IMR-90 (cell line): ENCODE data around the gene GPR160.

ENCODE experiments used
- CEBPB ChIP-seq: IDR thresholded peaks from 2 replicates; pipeline ENCODE4 v1.6.1; 2012; ENCODE audit warnings: low read depth, low read length, improper control_type of control experiment
- CHD1 ChIP-seq: IDR thresholded peaks from 2 replicates; pipeline ENCODE4 v1.6.1; 2012; ENCODE audit warnings: low read depth, low read length, improper control_type of control experiment
- CTCF ChIP-seq: conservative IDR thresholded peaks from 2 replicates; pipeline ENCODE4 v1.5.1; 2012; ENCODE audit warnings: mild to moderate bottlenecking, low read depth, low read length, improper control_type of control experiment
- ELK1 ChIP-seq: fragments of 150-350 bp; IDR thresholded peaks from 2 replicates; pipeline ENCODE4 v1.6.1; 2016; ENCODE audit warnings: low read depth, mild to moderate bottlenecking, low read length, moderate library complexity, borderline replicate concordance
- FOS ChIP-seq: fragments of 150-350 bp; IDR thresholded peaks from 2 replicates; pipeline ENCODE4 v1.6.1; 2016; ENCODE audit warnings: low read depth, low read length
- MAFK ChIP-seq: IDR thresholded peaks from 2 replicates; pipeline ENCODE4 v1.6.1; 2012; ENCODE audit warnings: low read depth, low read length, improper control_type of control experiment
- MXI1 ChIP-seq: IDR thresholded peaks from 2 replicates; pipeline ENCODE4 v1.6.1; 2012; ENCODE audit warnings: low read depth, mild to moderate bottlenecking, low read length, moderate library complexity, borderline replicate concordance
- NFE2L2 ChIP-seq: fragments of 150-350 bp; IDR thresholded peaks from 2 replicates; pipeline ENCODE4 v1.6.1; 2016; ENCODE audit warnings: low read depth, mild to moderate bottlenecking, low read length
- POLR2A ChIP-seq: IDR thresholded peaks from 2 replicates; pipeline ENCODE4 v1.6.1; 2012; ENCODE audit warnings: mild to moderate bottlenecking, low read depth, low read length
- RAD21 ChIP-seq: IDR thresholded peaks from 2 replicates; pipeline ENCODE4 v1.6.1; 2012; ENCODE audit warnings: low read length, improper control_type of control experiment
- RCOR1 ChIP-seq: IDR thresholded peaks from 2 replicates; pipeline ENCODE4 v1.6.1; 2012; ENCODE audit warnings: mild to moderate bottlenecking, low read length, improper control_type of control experiment; ENCODE audit not compliant: insufficient replicate concordance
- RFX5 ChIP-seq: IDR thresholded peaks from 2 replicates; pipeline ENCODE4 v1.8.0; 2012; ENCODE audit warnings: low read depth, mild to moderate bottlenecking, low read length, moderate library complexity
- SMC3 ChIP-seq: fragments of 150-350 bp; IDR thresholded peaks from 2 replicates; pipeline ENCODE4 v1.6.1; 2016; ENCODE audit warnings: low read depth, mild to moderate bottlenecking, antibody characterized with exemption, low read length, moderate library complexity
- USF2 ChIP-seq: fragments of 150-350 bp; IDR thresholded peaks from 2 replicates; pipeline ENCODE4 v1.6.1; 2017; ENCODE audit warnings: mild to moderate bottlenecking, antibody characterized with exemption, low read length, low read depth

GRCh38 chr3:170046269-170047132, 8.7 kb downstream of the GPR160 start:
- TF ChIP-seq MAFK (no peak), CTCF (no peak), CHD1 (no peak), ELK1 (no peak), RAD21 (no peak), FOS (no peak), SMC3 (no peak), NFE2L2 (no peak), POLR2A (no peak), USF2 (no peak), CEBPB (no peak), RFX5 (no peak), MXI1 (no peak), RCOR1 (no peak)
